Mesothelial cell of epicardium (in vitro differentiated cells): ENCODE results near the gene MEF2A. TPM values are rescaled to one million over a fixed set of nuclear protein-coding genes. Genes with fewer than 3 reads are reported as not detected.

ENCODE experiments used
- DNase-seq, 2 experiments: peaks; one replicate each; pipeline ENCODE4 v3.0.0; 2021; ENCODE audit warnings: low spot score in 2 of 2; ENCODE audit not compliant: unreplicated experiment in 2 of 2
- H3K27ac Mint-ChIP-seq: 2 replicates; pipeline ENCODE4 v1.8.0; 2021; ENCODE audit warnings: mixed read lengths
- H3K27me3 Mint-ChIP-seq: 2 replicates; pipeline ENCODE4 v1.8.0; 2021; ENCODE audit warnings: low read depth, mixed read lengths
- H3K36me3 Mint-ChIP-seq: 2 replicates; pipeline ENCODE4 v1.8.0; 2021; ENCODE audit warnings: mixed read lengths
- H3K4me1 Mint-ChIP-seq: 2 replicates; pipeline ENCODE4 v1.8.0; 2021; ENCODE audit warnings: mixed read lengths
- H3K4me3 Mint-ChIP-seq: 2 replicates; pipeline ENCODE4 v1.8.0; 2021; ENCODE audit warnings: mild to moderate bottlenecking, moderate library complexity, mixed read lengths
- H3K9me3 Mint-ChIP-seq: 2 replicates; pipeline ENCODE4 v1.8.0; 2021; ENCODE audit warnings: mixed read lengths
- CTCF ChIP-seq: fragments of 200-600 bp; sonication (generic); IDR thresholded peaks from one replicate; pipeline ENCODE4 v1.5.0; 2021; ENCODE audit warnings: antibody characterized with exemption; ENCODE audit not compliant: unreplicated experiment
- total RNA-seq: library from RNA; stranded (reverse); gene quantifications from 3 replicates; pipeline ENCODE4 v1.2.1, GENCODE V29; 2021

The MEF2A gene
- total RNA-seq, 1 donor from 2014 or later = 39.1 TPM

GRCh38 chr15:99536422-99537040, 29.3 kb upstream of the MEF2A start:
- H3K4me3 Mint-ChIP-seq = no peak overlapping the region
- no peak overlapping the region for H3K27ac Mint-ChIP-seq
- TF ChIP-seq CTCF = no peak
- peaks cover 7% of the 10 kb centered on the region for H3K9me3 Mint-ChIP-seq
- H3K4me1 Mint-ChIP-seq = no peaks in the 10 kb centered on the region
- H3K27me3 Mint-ChIP-seq = no peaks in the 10 kb centered on the region
- no peaks in the 10 kb centered on the region for H3K36me3 Mint-ChIP-seq
- no peak for DNase-seq

GRCh38 chr15:99537344-99537743, 28.4 kb upstream of the MEF2A start:
- Mint-ChIP-seq H3K4me1 (no peaks in the 10 kb centered on the region), H3K27ac (no peak overlapping the region)
- DNase-seq = no peak

GRCh38 chr15:99538261-99538660, 27.5 kb upstream of the MEF2A start:
- no peak for TF ChIP-seq CTCF
- Mint-ChIP-seq H3K27me3 (no peaks in the 10 kb centered on the region), H3K27ac (no peak overlapping the region), H3K4me1 (no peaks in the 10 kb centered on the region), H3K36me3 (no peaks in the 10 kb centered on the region), H3K9me3 (no peaks in the 10 kb centered on the region), H3K4me3 (no peak overlapping the region)
- no peak for DNase-seq

More at GRCh38 chr15:99537344-99537743, 28.4 kb upstream of the MEF2A start:
- TF ChIP-seq CTCF = no peak
- Mint-ChIP-seq H3K36me3 (no peaks in the 10 kb centered on the region), H3K27me3 (no peaks in the 10 kb centered on the region), H3K4me3 (no peak overlapping the region), H3K9me3 (peaks cover 3% of the 10 kb centered on the region)

- no peak overlapping the region for H3K4me3 Mint-ChIP-seq
- no peak for TF ChIP-seq CTCF
- H3K4me1 Mint-ChIP-seq = no peaks in the 10 kb centered on the region
- H3K27ac Mint-ChIP-seq = no peak overlapping the region
- H3K9me3 Mint-ChIP-seq = no peaks in the 10 kb centered on the region
- H3K36me3 Mint-ChIP-seq = no peaks in the 10 kb centered on the region
- no peak for DNase-seq
- H3K27me3 Mint-ChIP-seq = no peaks in the 10 kb centered on the region
These were observed 23.0 kb upstream of the MEF2A start for GRCh38 chr15:99542828-99543227.

- no peaks in the 10 kb centered on the region for H3K9me3 Mint-ChIP-seq
- H3K4me1 Mint-ChIP-seq = no peaks in the 10 kb centered on the region
These were observed 20.2 kb upstream of the MEF2A start for GRCh38 chr15:99545605-99546004.

More at GRCh38 chr15:99545605-99546004, 20.2 kb upstream of the MEF2A start:
- TF ChIP-seq CTCF = no peak
- no peak for DNase-seq
- H3K27ac Mint-ChIP-seq = no peak overlapping the region
- no peak overlapping the region for H3K4me3 Mint-ChIP-seq
- no peaks in the 10 kb centered on the region for H3K27me3 Mint-ChIP-seq
- no peaks in the 10 kb centered on the region for H3K36me3 Mint-ChIP-seq
